ENCODE measurements around the gene TBC1D1. TPM values are rescaled to one million over a fixed set of nuclear protein-coding genes. Genes with fewer than 3 reads are reported as not detected.
A peak's percentile ranks its signal among the peaks of the same experiment; 100 is the strongest.

TBC1D1 gene
- total and polyA plus RNA-seq, 2 of the 8 experiments (the other 6 are each of a cell fraction or from before 2014, with no cell fraction given): 96.9 to 162 TPM

GRCh38 chr4:38136604-38137003, 245.7 kb downstream of the TBC1D1 start:
- TF ChIP-seq CTCF (IDR thresholded peaks at IDR 0.05; ENCODE audit: control extremely low read depth in 1 of 3, insufficient read depth in 1 of 3, low read depth in 1 of 3, low read length in 3 of 3): peak; percentile 13 to 30 (median 24); a peak in 2 of 4 replicates
- TF ChIP-seq RAD21 (IDR thresholded peaks at IDR 0.05 in 1 of 2, conservative IDR thresholded peaks at IDR 0.05 in 1 of 2; ENCODE audit: low read depth in 2 of 2, low read length in 2 of 2): peak in 1 of 2 experiments; percentile 36; a peak in 2 of 4 replicates
- TF ChIP-seq TCF12 (IDR thresholded peaks at IDR 0.05; ENCODE audit: low read depth, low read length): no peak
- no peak overlapping the region for H3K4me2 ChIP-seq (ENCODE audit: insufficient read depth in 1 of 2, low read depth in 2 of 2, low read length in 2 of 2)
- CTCF ChIA-PET (ENCODE audit: partially characterized antibody): interaction anchor here (0.6 to 6.9 kb wide), 7 partner anchors 16 to 74 kb away, joined by 3 to 49 read pairs (median 5); no protein-coding TSS in a partner anchor

More at GRCh38 chr4:38136604-38137003, 245.7 kb downstream of the TBC1D1 start:
- Histone ChIP-seq H4K5ac (ENCODE audit: insufficient read length, low read depth, low read length) (no peak overlapping the region), H3K14ac (ENCODE audit: insufficient read length) (no peak overlapping the region), H4K8ac (ENCODE audit: extremely low read depth, insufficient read depth, low read length) (no peak overlapping the region), H3K9ac (replicated peaks in 1 of 4; ENCODE audit: extremely low read depth in 1 of 4, low read depth in 3 of 4, low read length in 3 of 4) (no peak overlapping the region), H3K9me3 (ENCODE audit: insufficient read depth in 2 of 2, low read depth in 1 of 2, low read length in 1 of 2) (no peaks in the 10 kb centered on the region), H2BK5ac (ENCODE audit: low read depth, low read length) (no peak overlapping the region), H2BK12ac (ENCODE audit: low read depth, low read length) (no peak overlapping the region), H3K4me3 (ENCODE audit: extremely low read depth in 1 of 4, insufficient read depth in 2 of 4, low read depth in 3 of 4, low read length in 4 of 4) (no peak overlapping the region), H3K18ac (ENCODE audit: extremely low read depth, low read length) (no peak overlapping the region), H3K23ac (ENCODE audit: insufficient read length) (no peak overlapping the region), H3K79me1 (ENCODE audit: low read depth, low read length) (no peaks in the 10 kb centered on the region), H3K79me2 (ENCODE audit: control insufficient read depth in 1 of 2, insufficient read depth in 2 of 2, low read length in 2 of 2) (no peaks in the 10 kb centered on the region), H3K36me3 (ENCODE audit: control insufficient read depth in 2 of 4, insufficient read depth in 4 of 4, low read length in 3 of 4) (peaks cover 3 to 26% (median 14%) of the 10 kb centered on the region in 4 experiments; a peak in 6 of 8 replicates), H3K27ac (ENCODE audit: low read depth, low read length) (no peak overlapping the region), H3K4ac (replicated peaks; ENCODE audit: insufficient read length, low read depth, low read length) (no peak overlapping the region), H3K56ac (replicated peaks; ENCODE audit: insufficient read length, low read depth, low read length) (no peak overlapping the region), H3K23me2 (ENCODE audit: low read depth, low read length) (no peaks in the 10 kb centered on the region), H2AFZ (ENCODE audit: low read length) (no peak overlapping the region), H3K4me1 (replicated peaks in 1 of 4; ENCODE audit: control insufficient read depth in 3 of 4, insufficient read depth in 4 of 4, low read length in 3 of 4) (peaks cover 0 to 8% (median 3%) of the 10 kb centered on the region in 4 experiments; a peak in 4 of 7 replicates), H2BK20ac (ENCODE audit: low read length) (no peak overlapping the region), H4K20me1 (replicated peaks in 1 of 2; ENCODE audit: control insufficient read depth in 1 of 2, insufficient read depth in 2 of 2, low read length in 2 of 2) (peaks cover 0 to 2% of the 10 kb centered on the region in 2 experiments), H2BK15ac (ENCODE audit: low read length) (no peak overlapping the region), H2BK120ac (replicated peaks; ENCODE audit: low read depth, low read length) (no peak overlapping the region), H2AK5ac (ENCODE audit: low read depth, low read length) (no peak overlapping the region), H3K27me3 (replicated peaks in 1 of 4; ENCODE audit: control insufficient read depth in 3 of 4, extremely low read depth in 1 of 4, insufficient read depth in 3 of 4, low read length in 3 of 4) (no peaks in the 10 kb centered on the region), H4K91ac (replicated peaks; ENCODE audit: insufficient read length, low read length) (no peak overlapping the region)
- whole genome bisulfite sequencing, 2 experiments (ENCODE audit: extremely low coverage in 1 of 2, insufficient coverage in 1 of 2, insufficient read length in 1 of 2, insufficient replicate concordance in 2 of 2, low coverage in 1 of 2, low lambda C conversion rate in 2 of 2, missing lambda C conversion rate in 1 of 2): 87% methylated on average over 10 of the region's 10 CpGs; no CpG with 5 or more reads in 1 of the 2 experiments
- DNase-seq (ENCODE audit: low read depth in 1 of 2, low spot score in 2 of 2) (no peak), FAIRE-seq (no peak)
- POLR2A ChIA-PET (ENCODE audit: partially characterized antibody): interaction anchor here (0.7 kb wide), 1 partner anchor 78 kb away, joined by 3 read pairs; no protein-coding TSS in a partner anchor
